ENCODE results near the gene TPI1.

Gene TPI1

GRCh38 chr12:6828781-6829535, 38.4 kb upstream of the TPI1 start:
- peak; percentile 63 for DNase-seq (ENCODE audit: low read depth, low spot score)

GRCh38 chr12:6829536-6830220, 37.7 kb upstream of the TPI1 start:
- peak; percentile 61 for DNase-seq (ENCODE audit: low read depth, low spot score)

GRCh38 chr12:6830286-6830890, 36.9 kb upstream of the TPI1 start:
- DNase-seq (ENCODE audit: low read depth, low spot score): no peak

GRCh38 chr12:6830999-6831398, 36.3 kb upstream of the TPI1 start:
- no peak for DNase-seq (ENCODE audit: low read depth, low spot score)

DNA sequence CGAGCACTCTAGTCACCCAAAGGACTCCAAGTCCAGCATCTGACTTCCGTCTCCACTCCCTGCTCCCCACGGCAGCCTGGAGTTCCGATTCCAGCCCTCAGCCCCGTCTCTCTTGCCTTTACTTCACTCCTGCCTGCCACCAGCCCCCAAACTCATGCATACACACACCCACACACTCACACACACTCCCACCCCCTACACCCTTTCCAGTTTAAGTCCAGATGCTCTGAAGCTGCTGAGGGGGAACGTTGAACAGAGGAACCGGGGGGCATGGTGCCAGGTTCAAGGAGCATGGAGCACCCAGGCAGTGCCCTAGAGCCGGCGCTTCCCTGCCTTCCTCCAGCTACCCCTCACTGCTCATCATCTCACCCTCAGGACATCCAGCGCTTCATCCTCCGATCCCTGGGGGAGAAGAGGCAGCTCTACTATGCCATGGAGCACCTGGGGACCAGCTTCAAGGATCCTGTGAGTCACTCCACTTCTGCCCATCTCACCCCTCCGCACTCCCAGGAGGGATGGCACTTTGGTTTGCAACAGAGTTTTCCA, 35.8 kb upstream of the TPI1 start:
- DNase-seq (ENCODE audit: low read depth, low spot score): no peak

DNA sequence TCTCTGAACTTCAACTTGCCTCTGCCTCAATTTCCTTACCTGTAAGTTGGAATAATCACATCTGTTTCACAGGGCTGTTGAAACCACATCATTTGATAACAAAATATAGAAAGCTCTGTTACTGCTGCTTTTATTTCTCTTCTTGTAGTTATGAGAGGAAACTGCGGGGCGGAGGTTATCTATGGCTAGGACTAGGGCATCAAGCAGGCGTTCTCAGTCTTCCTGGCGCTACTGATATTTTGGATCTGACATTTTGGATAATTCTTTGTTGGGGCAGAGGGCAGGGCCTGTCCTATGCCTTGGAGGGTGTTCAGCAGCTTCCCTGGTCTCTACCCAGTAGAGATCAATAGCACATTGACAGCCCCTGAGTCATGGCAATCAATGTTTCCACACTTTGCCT, 35.2 kb upstream of the TPI1 start:
- DNase-seq (ENCODE audit: low read depth, low spot score): no peak

DNA sequence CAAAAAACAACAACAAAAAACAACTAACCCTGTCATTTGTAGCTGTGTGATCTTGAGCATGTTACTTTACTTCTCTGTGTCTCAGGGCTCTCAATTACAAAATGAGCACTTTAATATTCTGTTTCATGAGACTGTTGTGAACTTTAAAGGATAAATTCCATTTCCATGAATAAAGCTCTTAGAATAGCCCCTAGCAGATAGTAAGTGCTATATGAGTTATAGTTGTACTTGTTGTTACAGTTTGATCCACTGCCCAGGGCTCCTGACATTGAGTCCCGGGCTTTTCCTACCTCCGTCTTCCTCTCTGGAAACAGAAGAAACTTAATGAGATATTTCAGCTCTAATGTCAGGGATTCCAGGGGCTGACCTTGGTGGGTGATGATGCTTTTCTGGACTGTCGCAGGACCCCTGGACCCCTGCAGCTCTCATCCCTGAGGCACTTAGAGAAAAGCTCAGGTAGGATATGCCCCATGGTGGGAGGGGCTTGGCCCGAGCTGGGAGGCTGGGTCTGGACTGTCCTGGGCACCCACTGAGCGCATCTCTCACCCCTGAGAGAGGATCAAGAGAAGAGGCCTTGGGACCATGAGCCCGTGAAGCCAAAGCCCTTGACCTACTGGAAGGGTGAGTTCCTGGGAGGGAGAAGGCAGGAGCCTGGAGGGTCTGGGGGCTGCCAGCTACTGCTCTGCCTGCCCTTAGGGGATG, 34.0 kb upstream of the TPI1 start:
- no peak for DNase-seq (ENCODE audit: low read depth, low spot score)

DNA sequence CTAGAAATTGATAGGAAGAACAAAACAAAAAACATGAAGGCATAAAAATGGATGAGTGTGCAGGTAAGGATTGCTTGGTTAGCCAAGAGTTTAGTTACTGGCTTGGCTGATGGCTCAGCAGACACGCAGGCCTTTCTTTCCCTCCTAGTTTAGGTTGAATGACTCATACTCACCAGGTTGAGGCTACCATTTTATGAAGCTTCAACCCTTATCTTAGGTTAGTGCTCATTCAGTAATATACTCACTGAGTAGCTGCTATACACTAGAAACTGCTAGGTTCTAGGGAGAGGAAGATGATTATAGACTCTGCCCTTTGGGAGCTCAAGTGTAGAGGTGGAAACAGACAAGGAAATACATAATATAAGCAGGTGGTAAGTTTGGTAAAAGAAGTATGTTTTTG, 33.1 kb upstream of the TPI1 start:
- no peak for DNase-seq (ENCODE audit: low read depth, low spot score)

DNA sequence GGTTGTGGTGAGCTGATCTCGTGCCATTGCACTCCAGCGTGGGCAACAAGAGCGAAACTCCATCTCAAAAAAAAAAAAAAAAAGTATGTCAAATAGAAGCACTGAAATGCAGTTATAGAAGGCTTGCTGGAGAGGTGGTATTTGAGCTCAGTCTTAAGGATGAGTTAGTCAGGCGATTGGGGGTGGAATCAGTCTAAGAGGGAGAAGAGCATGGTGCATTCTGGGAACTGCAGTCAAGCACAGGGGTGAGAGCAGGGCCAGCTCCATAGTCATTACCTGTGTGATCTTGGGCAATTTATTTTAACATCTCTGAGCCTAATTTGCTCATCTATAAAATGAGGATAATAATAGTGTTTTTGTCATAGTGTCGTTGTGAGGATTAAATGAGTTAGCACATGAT, 32.5 kb upstream of the TPI1 start:
- DNase-seq (ENCODE audit: low read depth, low spot score): no peak

GRCh38 chr12:6836851-6837250, 30.5 kb upstream of the TPI1 start:
- DNase-seq (ENCODE audit: low read depth, low spot score): no peak

DNA sequence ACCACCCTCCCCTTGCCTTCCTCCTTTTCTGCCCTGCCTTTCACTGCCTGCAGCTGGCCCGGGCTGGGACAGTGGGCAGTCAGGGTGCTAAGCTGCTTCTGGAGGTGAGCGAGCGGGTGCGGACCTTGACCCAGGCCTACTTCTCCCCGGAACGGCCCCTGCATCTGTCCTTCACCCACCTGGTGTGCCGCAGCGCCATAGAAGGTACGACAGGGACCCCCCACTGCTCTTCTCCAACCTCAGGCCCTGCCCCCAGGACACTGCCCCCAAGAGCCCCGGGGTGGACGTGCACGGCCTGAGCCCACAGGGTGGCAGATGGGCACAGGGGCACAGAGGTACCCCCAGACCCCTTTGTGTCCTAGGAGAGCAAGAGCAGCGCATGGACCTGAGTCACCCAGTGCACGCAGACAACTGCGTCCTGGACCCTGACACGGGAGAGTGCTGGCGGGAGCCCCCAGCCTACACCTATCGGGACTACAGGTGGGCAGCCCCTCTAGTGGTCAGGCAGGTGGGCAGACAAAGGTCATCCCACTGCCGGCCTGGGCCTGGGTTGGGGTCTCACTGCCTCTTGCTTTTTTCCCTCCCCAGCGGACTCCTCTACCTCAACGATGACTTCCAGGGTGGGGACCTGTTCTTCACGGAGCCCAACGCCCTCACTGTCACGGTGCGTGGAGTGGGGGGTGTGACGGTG, 29.8 kb upstream of the TPI1 start:
- DNase-seq (ENCODE audit: low read depth, low spot score): no peak

GRCh38 chr12:6838854-6839253, 28.5 kb upstream of the TPI1 start:
- DNase-seq (ENCODE audit: low read depth, low spot score): no peak

GRCh38 chr12:6839482-6840201, 27.7 kb upstream of the TPI1 start:
- DNase-seq (ENCODE audit: low read depth, low spot score): no peak

DNA sequence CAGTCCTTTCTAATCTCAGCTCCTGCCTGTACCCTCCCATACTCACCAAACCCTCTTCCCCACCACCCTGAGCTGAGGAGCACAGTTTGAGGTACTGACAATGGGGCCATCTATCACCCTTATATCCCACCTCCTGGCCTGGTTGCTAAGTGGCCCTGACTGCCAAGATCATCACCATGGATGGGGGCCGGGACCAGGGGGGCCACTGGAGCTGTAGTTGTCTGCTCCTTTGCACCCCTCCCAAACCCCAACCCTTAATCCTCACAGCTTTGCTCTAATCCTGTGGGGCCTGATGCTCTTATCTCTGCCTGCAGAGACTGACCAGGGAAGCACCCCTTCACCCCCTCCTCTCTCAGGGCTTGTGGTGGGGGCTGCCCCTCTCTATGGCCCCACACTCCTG, 27.0 kb upstream of the TPI1 start:
- no peak for DNase-seq (ENCODE audit: low read depth, low spot score)

DNA sequence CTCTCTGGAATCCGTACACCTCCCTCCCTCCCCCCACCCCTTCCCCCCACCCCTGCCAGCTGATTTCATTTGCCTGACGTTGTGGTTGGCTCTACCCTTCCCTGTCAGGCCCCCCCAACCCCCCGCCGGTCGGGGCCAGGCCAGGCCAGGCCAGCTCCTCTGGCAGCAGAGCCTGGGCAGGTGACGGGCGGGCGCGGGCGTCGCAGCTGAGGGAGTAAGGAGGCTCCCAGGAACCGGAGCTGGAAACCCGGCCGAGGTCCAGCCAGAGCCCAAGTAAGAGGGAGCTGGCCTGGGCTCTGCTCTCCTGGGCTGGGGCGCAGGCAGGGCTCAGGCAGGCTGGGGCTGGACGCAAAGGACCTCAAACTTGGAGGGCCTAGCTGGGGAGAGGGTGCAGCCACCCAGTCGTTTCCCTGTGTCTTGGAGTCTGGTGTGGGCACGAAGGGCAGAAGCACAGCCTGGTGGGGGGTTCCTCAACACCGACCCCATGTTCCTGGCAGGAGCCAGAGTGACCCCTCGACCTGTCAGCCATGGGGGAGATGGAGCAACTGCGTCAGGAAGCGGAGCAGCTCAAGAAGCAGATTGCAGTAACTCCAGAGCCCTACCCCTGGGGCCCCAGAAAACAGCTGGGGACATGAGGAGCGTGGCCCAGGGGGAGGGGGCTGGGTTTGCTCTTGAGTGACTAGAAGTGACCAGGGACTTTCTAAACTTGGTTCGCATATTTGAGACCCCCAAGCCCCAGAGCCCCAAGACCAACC, 26.4 kb upstream of the TPI1 start, which contains the start of gene GNB3:
GNB3 (plus strand) TSS at position 165 of the 755 bp plus-strand sequence; CDS start at position 528, 363 bp downstream.
- no peak for DNase-seq (ENCODE audit: low read depth, low spot score)

GRCh38 chr12:6842075-6842474, 25.3 kb upstream of the TPI1 start:
- DNase-seq (ENCODE audit: low read depth, low spot score): no peak

GRCh38 chr12:6843118-6843902, 24.0 kb upstream of the TPI1 start:
- peak; percentile 74 for DNase-seq (ENCODE audit: low read depth, low spot score)

- no peak for DNase-seq (ENCODE audit: low read depth, low spot score)
Measured at GRCh38 chr12:6845395-6845794, 21.9 kb upstream of the TPI1 start.

- no peak for DNase-seq (ENCODE audit: low read depth, low spot score)
Measured at GRCh38 chr12:6846316-6846869, 20.9 kb upstream of the TPI1 start.

Data from ELF-1 (cell line).